Liver (tissue), 9 donors: ENCODE data around the gene ADARB1. TPM values are rescaled to one million over a fixed set of nuclear protein-coding genes. Genes with fewer than 3 reads are reported as not detected.

Source experiments
- DNase-seq: peaks from one replicate; pipeline ENCODE4 v3.0.0-alpha.2; 2017; ENCODE audit warnings: low spot score
- H3K27ac ChIP-seq, 2 donors: one replicate each; pipeline ENCODE4 v1.7.0; 2013; ENCODE audit warnings: inconsistent platforms in 2 of 2, low read length in 2 of 2, control low read depth in 1 of 2, low read depth in 1 of 2, mild to moderate bottlenecking in 1 of 2
- H3K27me3 ChIP-seq, 4 donors: one replicate each; pipeline versions ENCODE4 v1.6.1 to v1.7.0; 2013; ENCODE audit warnings: low read length in 3 of 4, inconsistent platforms in 1 of 4, mild to moderate bottlenecking in 1 of 4, moderate library complexity in 1 of 4; ENCODE audit not compliant: control insufficient read depth in 4 of 4, insufficient read depth in 4 of 4
- H3K36me3 ChIP-seq, 4 donors: one replicate each; pipeline versions ENCODE4 v1.6.1 to v1.7.0; 2013; ENCODE audit warnings: low read length in 3 of 4, mild to moderate bottlenecking in 3 of 4, low read depth in 1 of 4, moderate library complexity in 1 of 4; ENCODE audit not compliant: control insufficient read depth in 4 of 4, insufficient read depth in 3 of 4
- H3K4me1 ChIP-seq, 4 donors: one replicate each; pipeline versions ENCODE4 v1.6.1 to v1.7.0; 2013; ENCODE audit warnings: low read length in 3 of 4, mild to moderate bottlenecking in 3 of 4, moderate library complexity in 1 of 4; ENCODE audit not compliant: control insufficient read depth in 4 of 4, insufficient read depth in 4 of 4
- H3K4me3 ChIP-seq, 3 donors: one replicate each; pipeline versions ENCODE4 v1.6.1 to v1.7.0; 2013; ENCODE audit warnings: low read length in 3 of 3, control low read depth in 1 of 3, low read depth in 1 of 3, mild to moderate bottlenecking in 1 of 3
- H3K9ac ChIP-seq, 2 donors: one replicate each; pipeline ENCODE4 v1.7.0; 2013; ENCODE audit warnings: low read length in 2 of 2, mild to moderate bottlenecking in 2 of 2, moderate library complexity in 2 of 2, control low read depth in 1 of 2, low read depth in 1 of 2
- H3K9me3 ChIP-seq, 4 donors: one replicate each; pipeline versions ENCODE4 v1.6.1 to v1.7.0; 2013; ENCODE audit warnings: low read length in 3 of 4; ENCODE audit not compliant: control insufficient read depth in 4 of 4
- EGR1 ChIP-seq, 2 donors: IDR thresholded peaks; 2 replicates each; pipeline ENCODE4 v1.6.1; 2016 to 2018; ENCODE audit warnings: antibody characterized with exemption in 2 of 2, low read depth in 2 of 2
- FOXA1 ChIP-seq: IDR thresholded peaks from 2 replicates; pipeline ENCODE4 v1.6.1; 2016; ENCODE audit warnings: antibody characterized with exemption
- FOXA2 ChIP-seq: IDR thresholded peaks from 2 replicates; pipeline ENCODE4 v1.6.1; 2016; ENCODE audit warnings: antibody characterized with exemption
- GABPA ChIP-seq, 2 donors: IDR thresholded peaks in 1 of 2; conservative IDR thresholded peaks in 1 of 2; 2 replicates each; pipeline ENCODE4 v1.6.1; 2016; ENCODE audit warnings: antibody characterized with exemption in 2 of 2, mild to moderate bottlenecking in 1 of 2, moderate library complexity in 1 of 2
- HNF4A ChIP-seq, 2 donors: conservative IDR thresholded peaks; 2 replicates each; pipeline ENCODE4 v1.6.1; 2016; ENCODE audit warnings: antibody characterized with exemption in 2 of 2, mild to moderate bottlenecking in 2 of 2
- HNF4G ChIP-seq: IDR thresholded peaks from 2 replicates; pipeline ENCODE4 v1.6.1; 2016; ENCODE audit warnings: antibody characterized with exemption
- JUND ChIP-seq, 2 donors: IDR thresholded peaks; 2 replicates each; pipeline ENCODE4 v1.6.1; 2016; ENCODE audit warnings: antibody characterized with exemption in 2 of 2
- MAX ChIP-seq: IDR thresholded peaks from 2 replicates; pipeline ENCODE4 v1.6.1; 2016; ENCODE audit warnings: antibody characterized with exemption
- NR2F2 ChIP-seq: IDR thresholded peaks from 2 replicates; pipeline ENCODE4 v1.6.1; 2016; ENCODE audit warnings: antibody characterized with exemption
- RAD21 ChIP-seq, 2 donors: IDR thresholded peaks; 2 replicates each; pipeline ENCODE4 v1.6.1; 2016; ENCODE audit warnings: antibody characterized with exemption in 2 of 2, mild to moderate bottlenecking in 2 of 2
- RXRA ChIP-seq, 2 donors: IDR thresholded peaks; 2 replicates each; pipeline ENCODE4 v1.6.1; 2017 to 2018; ENCODE audit warnings: antibody characterized with exemption in 2 of 2, mild to moderate bottlenecking in 1 of 2
- SP1 ChIP-seq: IDR thresholded peaks from 2 replicates; pipeline ENCODE4 v1.6.1; 2018; ENCODE audit warnings: antibody characterized with exemption, mild to moderate bottlenecking
- YY1 ChIP-seq: IDR thresholded peaks from 2 replicates; pipeline ENCODE4 v1.6.1; 2016; ENCODE audit warnings: antibody characterized with exemption, mild to moderate bottlenecking
- WGBS: extraction: QIAGEN DNeasy Blood & Tissue Kit; methylation state at CpG from one replicate; pipeline ENCODE4 v1.1.7; 2013; 5-methylcytosine and 5-hydroxymethylcytosine counted together
- polyA plus RNA-seq, 2 donors: library from polyadenylated mRNA; stranded (reverse) in 1 of 2; unstranded in 1 of 2; fragments of 200-250 nt in 1 of 2; fragments of >200 nt in 1 of 2; fragmentation: Nextera tagmentation in 1 of 2; extraction: Ambion mirVana in 1 of 2; gene quantifications; one replicate each; pipeline versions ENCODE4 v1.2.1 to v1.2.3, GENCODE V29; 2013 to 2015
- total RNA-seq, 2 donors: library from RNA; depleted of rRNA; stranded (reverse); fragments of >200 nt; gene quantifications; one replicate each; pipeline ENCODE4 v1.2.3, GENCODE V29; 2014
- TF ChIP-seq, protein P1 (sequence below): IDR thresholded peaks from 2 replicates; pipeline ENCODE4 v1.6.1; 2016; ENCODE audit warnings: antibody characterized with exemption
- TF ChIP-seq, protein P2 (sequence below): fragments of 150-350 bp; IDR thresholded peaks from 2 replicates; pipeline ENCODE4 v1.5.1; 2017; ENCODE audit warnings: improper control_type of control experiment, low read depth, low read length; ENCODE audit not compliant: missing input control
- TF ChIP-seq, protein P3 (sequence below): IDR thresholded peaks from 2 replicates; pipeline ENCODE4 v1.6.1; 2016; ENCODE audit warnings: antibody characterized with exemption, mild to moderate bottlenecking
- TF ChIP-seq, protein P4 (sequence below): IDR thresholded peaks from 2 replicates; pipeline ENCODE4 v1.6.1; 2016; ENCODE audit warnings: antibody characterized with exemption
- donor health status: healthy.
- donor health status: healthy.
- donor health status: healthy.
- donor health status: healthy.
- donor health status: healthy.

The ADARB1 gene
- total and polyA plus RNA-seq, 4 donors: 1.6 to 7.8 (median 2.9) TPM

- no peak for DNase-seq
- Histone ChIP-seq H3K27me3 (peaks cover 0 to 8% (median 0%) of the 10 kb centered on the region in 4 donors), H3K36me3 (no peaks in the 10 kb centered on the region), H3K4me3 (no peak overlapping the region), H3K4me1 (no peaks in the 10 kb centered on the region), H3K9ac (no peak overlapping the region), H3K9me3 (peaks cover 2 to 8% (median 3%) of the 10 kb centered on the region in 4 donors), H3K27ac (no peak overlapping the region)
- TF ChIP-seq RXRA (IDR thresholded peaks at IDR 0.05): no peak
- TF ChIP-seq, protein P1, sequence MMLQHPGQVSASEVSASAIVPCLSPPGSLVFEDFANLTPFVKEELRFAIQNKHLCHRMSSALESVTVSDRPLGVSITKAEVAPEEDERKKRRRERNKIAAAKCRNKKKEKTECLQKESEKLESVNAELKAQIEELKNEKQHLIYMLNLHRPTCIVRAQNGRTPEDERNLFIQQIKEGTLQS: no peak
- TF ChIP-seq HNF4G: no peak
- TF ChIP-seq SP1: no peak
- no peak for TF ChIP-seq MAX
- TF ChIP-seq FOXA1: no peak
- TF ChIP-seq, protein P2, sequence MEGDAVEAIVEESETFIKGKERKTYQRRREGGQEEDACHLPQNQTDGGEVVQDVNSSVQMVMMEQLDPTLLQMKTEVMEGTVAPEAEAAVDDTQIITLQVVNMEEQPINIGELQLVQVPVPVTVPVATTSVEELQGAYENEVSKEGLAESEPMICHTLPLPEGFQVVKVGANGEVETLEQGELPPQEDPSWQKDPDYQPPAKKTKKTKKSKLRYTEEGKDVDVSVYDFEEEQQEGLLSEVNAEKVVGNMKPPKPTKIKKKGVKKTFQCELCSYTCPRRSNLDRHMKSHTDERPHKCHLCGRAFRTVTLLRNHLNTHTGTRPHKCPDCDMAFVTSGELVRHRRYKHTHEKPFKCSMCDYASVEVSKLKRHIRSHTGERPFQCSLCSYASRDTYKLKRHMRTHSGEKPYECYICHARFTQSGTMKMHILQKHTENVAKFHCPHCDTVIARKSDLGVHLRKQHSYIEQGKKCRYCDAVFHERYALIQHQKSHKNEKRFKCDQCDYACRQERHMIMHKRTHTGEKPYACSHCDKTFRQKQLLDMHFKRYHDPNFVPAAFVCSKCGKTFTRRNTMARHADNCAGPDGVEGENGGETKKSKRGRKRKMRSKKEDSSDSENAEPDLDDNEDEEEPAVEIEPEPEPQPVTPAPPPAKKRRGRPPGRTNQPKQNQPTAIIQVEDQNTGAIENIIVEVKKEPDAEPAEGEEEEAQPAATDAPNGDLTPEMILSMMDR: no peak
- TF ChIP-seq GABPA (IDR thresholded peaks at IDR 0.05 in 1 of 2, conservative IDR thresholded peaks at IDR 0.05 in 1 of 2): no peak
- 65% methylated on average over 5 of the region's 5 CpGs for WGBS
Observed at GRCh38 chr21:45045481-45045880, 28.9 kb upstream of the ADARB1 start.

DNA sequence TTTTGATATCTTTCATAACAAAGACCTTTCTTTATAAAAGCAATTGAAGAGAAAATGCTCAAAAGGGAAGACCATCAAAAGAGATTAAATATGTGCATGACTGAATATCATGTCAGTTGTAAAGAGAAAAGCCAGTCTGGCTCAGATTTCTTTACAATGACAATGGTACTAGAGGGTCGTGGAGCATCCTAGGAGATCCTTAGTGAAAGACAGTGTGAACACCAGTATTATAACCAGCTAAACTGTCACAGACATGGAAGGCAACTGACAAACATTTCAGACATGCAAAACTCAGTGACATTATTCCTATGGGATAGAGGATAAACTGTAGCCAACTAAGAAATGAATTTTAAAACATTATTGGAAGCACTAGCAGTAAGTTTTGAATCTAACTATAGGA, 27.1 kb upstream of the ADARB1 start:
- H3K36me3 ChIP-seq: no peaks in the 10 kb centered on the region
- no peaks in the 10 kb centered on the region for H3K4me1 ChIP-seq
- no peak for TF ChIP-seq HNF4G
- no peak for TF ChIP-seq FOXA1
- no peak for TF ChIP-seq HNF4A (conservative IDR thresholded peaks at IDR 0.05)
- TF ChIP-seq, protein P2: no peak
- TF ChIP-seq FOXA2: no peak
- TF ChIP-seq RAD21 (IDR thresholded peaks at IDR 0.05): no peak
- TF ChIP-seq, protein P3, sequence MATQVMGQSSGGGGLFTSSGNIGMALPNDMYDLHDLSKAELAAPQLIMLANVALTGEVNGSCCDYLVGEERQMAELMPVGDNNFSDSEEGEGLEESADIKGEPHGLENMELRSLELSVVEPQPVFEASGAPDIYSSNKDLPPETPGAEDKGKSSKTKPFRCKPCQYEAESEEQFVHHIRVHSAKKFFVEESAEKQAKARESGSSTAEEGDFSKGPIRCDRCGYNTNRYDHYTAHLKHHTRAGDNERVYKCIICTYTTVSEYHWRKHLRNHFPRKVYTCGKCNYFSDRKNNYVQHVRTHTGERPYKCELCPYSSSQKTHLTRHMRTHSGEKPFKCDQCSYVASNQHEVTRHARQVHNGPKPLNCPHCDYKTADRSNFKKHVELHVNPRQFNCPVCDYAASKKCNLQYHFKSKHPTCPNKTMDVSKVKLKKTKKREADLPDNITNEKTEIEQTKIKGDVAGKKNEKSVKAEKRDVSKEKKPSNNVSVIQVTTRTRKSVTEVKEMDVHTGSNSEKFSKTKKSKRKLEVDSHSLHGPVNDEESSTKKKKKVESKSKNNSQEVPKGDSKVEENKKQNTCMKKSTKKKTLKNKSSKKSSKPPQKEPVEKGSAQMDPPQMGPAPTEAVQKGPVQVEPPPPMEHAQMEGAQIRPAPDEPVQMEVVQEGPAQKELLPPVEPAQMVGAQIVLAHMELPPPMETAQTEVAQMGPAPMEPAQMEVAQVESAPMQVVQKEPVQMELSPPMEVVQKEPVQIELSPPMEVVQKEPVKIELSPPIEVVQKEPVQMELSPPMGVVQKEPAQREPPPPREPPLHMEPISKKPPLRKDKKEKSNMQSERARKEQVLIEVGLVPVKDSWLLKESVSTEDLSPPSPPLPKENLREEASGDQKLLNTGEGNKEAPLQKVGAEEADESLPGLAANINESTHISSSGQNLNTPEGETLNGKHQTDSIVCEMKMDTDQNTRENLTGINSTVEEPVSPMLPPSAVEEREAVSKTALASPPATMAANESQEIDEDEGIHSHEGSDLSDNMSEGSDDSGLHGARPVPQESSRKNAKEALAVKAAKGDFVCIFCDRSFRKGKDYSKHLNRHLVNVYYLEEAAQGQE: no peak
- TF ChIP-seq JUND (IDR thresholded peaks at IDR 0.05): no peak
- TF ChIP-seq MAX: no peak
- TF ChIP-seq, protein P4, sequence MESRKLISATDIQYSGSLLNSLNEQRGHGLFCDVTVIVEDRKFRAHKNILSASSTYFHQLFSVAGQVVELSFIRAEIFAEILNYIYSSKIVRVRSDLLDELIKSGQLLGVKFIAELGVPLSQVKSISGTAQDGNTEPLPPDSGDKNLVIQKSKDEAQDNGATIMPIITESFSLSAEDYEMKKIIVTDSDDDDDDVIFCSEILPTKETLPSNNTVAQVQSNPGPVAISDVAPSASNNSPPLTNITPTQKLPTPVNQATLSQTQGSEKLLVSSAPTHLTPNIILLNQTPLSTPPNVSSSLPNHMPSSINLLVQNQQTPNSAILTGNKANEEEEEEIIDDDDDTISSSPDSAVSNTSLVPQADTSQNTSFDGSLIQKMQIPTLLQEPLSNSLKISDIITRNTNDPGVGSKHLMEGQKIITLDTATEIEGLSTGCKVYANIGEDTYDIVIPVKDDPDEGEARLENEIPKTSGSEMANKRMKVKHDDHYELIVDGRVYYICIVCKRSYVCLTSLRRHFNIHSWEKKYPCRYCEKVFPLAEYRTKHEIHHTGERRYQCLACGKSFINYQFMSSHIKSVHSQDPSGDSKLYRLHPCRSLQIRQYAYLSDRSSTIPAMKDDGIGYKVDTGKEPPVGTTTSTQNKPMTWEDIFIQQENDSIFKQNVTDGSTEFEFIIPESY: no peak
- no peak for TF ChIP-seq RXRA (IDR thresholded peaks at IDR 0.05)
- TF ChIP-seq SP1: no peak
- no peak for TF ChIP-seq GABPA (IDR thresholded peaks at IDR 0.05 in 1 of 2, conservative IDR thresholded peaks at IDR 0.05 in 1 of 2)
- no peak for TF ChIP-seq EGR1 (IDR thresholded peaks at IDR 0.05; ENCODE audit: low read depth in 2 of 2)
- TF ChIP-seq, protein P1: no peak
- no peak for TF ChIP-seq YY1
- no peak for TF ChIP-seq NR2F2
- no peak for DNase-seq
- peaks cover 0 to 8% (median 0%) of the 10 kb centered on the region in 4 donors for H3K27me3 ChIP-seq
- WGBS: 66% methylated on average over 1 of the region's 1 CpG
- H3K9me3 ChIP-seq: peaks cover 2 to 8% (median 3%) of the 10 kb centered on the region in 4 donors
- H3K4me3 ChIP-seq: no peak overlapping the region
- no peak overlapping the region for H3K9ac ChIP-seq
- H3K27ac ChIP-seq: no peak overlapping the region
